Measurements from ENCODE around the gene NUAK2.

DNA sequence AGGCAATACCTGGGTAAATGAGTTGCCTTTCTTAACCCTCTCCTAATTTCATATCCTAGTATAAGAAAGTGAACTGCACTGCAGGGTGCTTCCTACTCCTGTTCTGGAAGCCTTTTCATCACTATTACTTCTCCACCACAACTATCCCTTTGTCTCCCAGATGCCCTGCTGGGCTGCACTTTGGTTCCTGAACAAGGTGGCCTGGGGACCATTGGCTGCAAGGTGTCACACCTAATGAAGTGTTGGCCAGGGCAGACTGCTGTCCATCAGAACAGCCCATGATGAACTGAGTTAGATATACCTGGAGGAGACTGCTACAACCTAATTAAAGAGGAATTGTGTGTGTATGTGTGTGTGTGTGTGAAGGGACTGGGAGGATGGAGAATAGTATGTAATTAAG lies 37.0 kb upstream of the NUAK2 start:
- TF ChIP-seq YY1 (IDR thresholded peaks at IDR 0.05) (no peak), FOXA1 (IDR thresholded peaks at IDR 0.05) (no peak), RAD21 (IDR thresholded peaks at IDR 0.05) (no peak), SP1 (IDR thresholded peaks at IDR 0.05) (no peak), EGR1 (IDR thresholded peaks at IDR 0.05; ENCODE audit: low read depth in 2 of 2) (no peak), TAF1 (conservative IDR thresholded peaks at IDR 0.05) (no peak), GABPA (IDR thresholded peaks at IDR 0.05 in 1 of 2, conservative IDR thresholded peaks at IDR 0.05 in 1 of 2) (no peak), JUND (IDR thresholded peaks at IDR 0.05) (no peak), RXRA (IDR thresholded peaks at IDR 0.05) (no peak)
- TF ChIP-seq, protein P1, sequence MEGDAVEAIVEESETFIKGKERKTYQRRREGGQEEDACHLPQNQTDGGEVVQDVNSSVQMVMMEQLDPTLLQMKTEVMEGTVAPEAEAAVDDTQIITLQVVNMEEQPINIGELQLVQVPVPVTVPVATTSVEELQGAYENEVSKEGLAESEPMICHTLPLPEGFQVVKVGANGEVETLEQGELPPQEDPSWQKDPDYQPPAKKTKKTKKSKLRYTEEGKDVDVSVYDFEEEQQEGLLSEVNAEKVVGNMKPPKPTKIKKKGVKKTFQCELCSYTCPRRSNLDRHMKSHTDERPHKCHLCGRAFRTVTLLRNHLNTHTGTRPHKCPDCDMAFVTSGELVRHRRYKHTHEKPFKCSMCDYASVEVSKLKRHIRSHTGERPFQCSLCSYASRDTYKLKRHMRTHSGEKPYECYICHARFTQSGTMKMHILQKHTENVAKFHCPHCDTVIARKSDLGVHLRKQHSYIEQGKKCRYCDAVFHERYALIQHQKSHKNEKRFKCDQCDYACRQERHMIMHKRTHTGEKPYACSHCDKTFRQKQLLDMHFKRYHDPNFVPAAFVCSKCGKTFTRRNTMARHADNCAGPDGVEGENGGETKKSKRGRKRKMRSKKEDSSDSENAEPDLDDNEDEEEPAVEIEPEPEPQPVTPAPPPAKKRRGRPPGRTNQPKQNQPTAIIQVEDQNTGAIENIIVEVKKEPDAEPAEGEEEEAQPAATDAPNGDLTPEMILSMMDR (IDR thresholded peaks at IDR 0.05; ENCODE audit: low read depth, low read length, missing input control) = no peak
- TF ChIP-seq, protein P2, sequence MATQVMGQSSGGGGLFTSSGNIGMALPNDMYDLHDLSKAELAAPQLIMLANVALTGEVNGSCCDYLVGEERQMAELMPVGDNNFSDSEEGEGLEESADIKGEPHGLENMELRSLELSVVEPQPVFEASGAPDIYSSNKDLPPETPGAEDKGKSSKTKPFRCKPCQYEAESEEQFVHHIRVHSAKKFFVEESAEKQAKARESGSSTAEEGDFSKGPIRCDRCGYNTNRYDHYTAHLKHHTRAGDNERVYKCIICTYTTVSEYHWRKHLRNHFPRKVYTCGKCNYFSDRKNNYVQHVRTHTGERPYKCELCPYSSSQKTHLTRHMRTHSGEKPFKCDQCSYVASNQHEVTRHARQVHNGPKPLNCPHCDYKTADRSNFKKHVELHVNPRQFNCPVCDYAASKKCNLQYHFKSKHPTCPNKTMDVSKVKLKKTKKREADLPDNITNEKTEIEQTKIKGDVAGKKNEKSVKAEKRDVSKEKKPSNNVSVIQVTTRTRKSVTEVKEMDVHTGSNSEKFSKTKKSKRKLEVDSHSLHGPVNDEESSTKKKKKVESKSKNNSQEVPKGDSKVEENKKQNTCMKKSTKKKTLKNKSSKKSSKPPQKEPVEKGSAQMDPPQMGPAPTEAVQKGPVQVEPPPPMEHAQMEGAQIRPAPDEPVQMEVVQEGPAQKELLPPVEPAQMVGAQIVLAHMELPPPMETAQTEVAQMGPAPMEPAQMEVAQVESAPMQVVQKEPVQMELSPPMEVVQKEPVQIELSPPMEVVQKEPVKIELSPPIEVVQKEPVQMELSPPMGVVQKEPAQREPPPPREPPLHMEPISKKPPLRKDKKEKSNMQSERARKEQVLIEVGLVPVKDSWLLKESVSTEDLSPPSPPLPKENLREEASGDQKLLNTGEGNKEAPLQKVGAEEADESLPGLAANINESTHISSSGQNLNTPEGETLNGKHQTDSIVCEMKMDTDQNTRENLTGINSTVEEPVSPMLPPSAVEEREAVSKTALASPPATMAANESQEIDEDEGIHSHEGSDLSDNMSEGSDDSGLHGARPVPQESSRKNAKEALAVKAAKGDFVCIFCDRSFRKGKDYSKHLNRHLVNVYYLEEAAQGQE (IDR thresholded peaks at IDR 0.05) = no peak
- TF ChIP-seq, protein P3, sequence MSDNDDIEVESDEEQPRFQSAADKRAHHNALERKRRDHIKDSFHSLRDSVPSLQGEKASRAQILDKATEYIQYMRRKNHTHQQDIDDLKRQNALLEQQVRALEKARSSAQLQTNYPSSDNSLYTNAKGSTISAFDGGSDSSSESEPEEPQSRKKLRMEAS (IDR thresholded peaks at IDR 0.05) = no peak
- TF ChIP-seq, protein P4, sequence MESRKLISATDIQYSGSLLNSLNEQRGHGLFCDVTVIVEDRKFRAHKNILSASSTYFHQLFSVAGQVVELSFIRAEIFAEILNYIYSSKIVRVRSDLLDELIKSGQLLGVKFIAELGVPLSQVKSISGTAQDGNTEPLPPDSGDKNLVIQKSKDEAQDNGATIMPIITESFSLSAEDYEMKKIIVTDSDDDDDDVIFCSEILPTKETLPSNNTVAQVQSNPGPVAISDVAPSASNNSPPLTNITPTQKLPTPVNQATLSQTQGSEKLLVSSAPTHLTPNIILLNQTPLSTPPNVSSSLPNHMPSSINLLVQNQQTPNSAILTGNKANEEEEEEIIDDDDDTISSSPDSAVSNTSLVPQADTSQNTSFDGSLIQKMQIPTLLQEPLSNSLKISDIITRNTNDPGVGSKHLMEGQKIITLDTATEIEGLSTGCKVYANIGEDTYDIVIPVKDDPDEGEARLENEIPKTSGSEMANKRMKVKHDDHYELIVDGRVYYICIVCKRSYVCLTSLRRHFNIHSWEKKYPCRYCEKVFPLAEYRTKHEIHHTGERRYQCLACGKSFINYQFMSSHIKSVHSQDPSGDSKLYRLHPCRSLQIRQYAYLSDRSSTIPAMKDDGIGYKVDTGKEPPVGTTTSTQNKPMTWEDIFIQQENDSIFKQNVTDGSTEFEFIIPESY (IDR thresholded peaks at IDR 0.05) = no peak
